Uterus (tissue), 4 donors: ENCODE measurements around the gene LYPD3. TPM values are rescaled to one million over a fixed set of nuclear protein-coding genes. Genes with fewer than 3 reads are reported as not detected.

Experiments
- DNase-seq, 2 donors: peaks; one replicate each; pipeline ENCODE4 v3.0.0-alpha.2; 2019 to 2020
- H3K27ac ChIP-seq, 2 donors: fragments of 200-600 bp; sonication (generic); 1 replicate in 1 of 2; 2 replicates in 1 of 2; pipeline ENCODE4 v1.5.1; 2016 to 2018
- H3K27me3 ChIP-seq, 2 donors: fragments of 200-600 bp; sonication (generic); one replicate each; pipeline ENCODE4 v1.5.1; 2018 to 2019; ENCODE audit warnings: control low read depth in 1 of 2
- H3K36me3 ChIP-seq, 2 donors: fragments of 200-600 bp; sonication (generic); one replicate each; pipeline ENCODE4 v1.5.1; 2019; ENCODE audit warnings: control low read depth in 1 of 2
- H3K4me1 ChIP-seq, 2 donors: fragments of 200-600 bp; sonication (generic); one replicate each; pipeline ENCODE4 v1.5.1; 2018 to 2019; ENCODE audit warnings: control low read depth in 1 of 2
- H3K4me3 ChIP-seq, 2 donors: fragments of 200-600 bp; sonication (generic); 1 replicate in 1 of 2; 2 replicates in 1 of 2; pipeline ENCODE4 v1.5.1; 2018 to 2019; ENCODE audit warnings: mild to moderate bottlenecking in 1 of 2
- H3K9me3 ChIP-seq, 2 donors: fragments of 200-600 bp; sonication (generic); one replicate each; pipeline ENCODE4 v1.5.1; 2019; ENCODE audit warnings: control low read depth in 1 of 2
- POLR2A ChIP-seq, 2 donors: fragments of 450-650 bp; IDR thresholded peaks; one replicate each; pipeline ENCODE4 v1.6.1; 2016; ENCODE audit warnings: antibody characterized with exemption in 2 of 2, mild to moderate bottlenecking in 1 of 2, moderate library complexity in 1 of 2
- intact Hi-C: fragments of 100-400 bp; cut with DNase I; formaldehyde crosslinking; loops from one replicate; pipeline ENCODE4 v1.15.1; 2023; ENCODE audit warnings: low total_unique reads
- total RNA-seq, 4 donors: library from RNA; depleted of rRNA in 3 of 4; stranded (reverse); fragments of >200 nt in 3 of 4; gene quantifications; one replicate each; pipeline versions ENCODE4 v1.1.0 to v1.2.4, GENCODE V29; 2014 to 2023
- TF ChIP-seq, protein P1 (sequence below), 4 experiments: fragments of 200-600 bp in 2 of 4; fragments of 450-650 bp in 2 of 4; sonication (generic) in 2 of 4; IDR thresholded peaks; one replicate each; pipeline ENCODE4 v1.5.1; 2016 to 2019; ENCODE audit warnings: antibody characterized with exemption in 4 of 4, mild to moderate bottlenecking in 2 of 4, moderate library complexity in 1 of 4
- donor health status: DM: yes; HTN: yes; CAD: no.

Gene LYPD3
- total RNA-seq, 4 donors from 2014 or later = 0.28 to 2.4 TPM; not detected in 2

DNA sequence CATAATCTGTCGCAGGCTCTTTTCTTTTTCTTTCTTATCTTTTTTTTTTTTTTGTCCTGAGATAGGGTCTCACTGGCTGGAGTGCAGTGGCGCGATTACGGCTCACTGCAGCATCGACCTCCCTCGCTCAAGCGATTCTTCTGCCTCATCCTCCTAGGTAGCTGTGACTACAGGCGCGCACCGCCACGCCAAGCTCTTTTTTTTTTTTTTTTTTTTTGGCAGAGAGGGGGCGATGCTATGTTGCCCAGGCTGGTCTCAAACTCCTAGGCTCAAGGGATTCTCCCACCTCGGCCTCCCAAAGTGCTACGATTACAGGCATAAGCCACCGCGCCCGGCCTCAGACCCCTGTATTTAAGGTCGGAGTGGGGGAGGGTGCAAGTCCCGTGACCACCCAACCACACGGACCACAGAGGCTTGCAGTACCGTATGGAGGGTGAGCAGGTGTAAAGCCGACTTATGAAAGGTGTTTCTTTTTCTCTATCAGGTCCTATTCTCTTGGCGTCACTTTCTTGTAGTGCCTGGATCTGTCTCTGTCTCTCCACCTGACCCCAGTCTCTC lies 37.1 kb upstream of the LYPD3 start:
- Histone ChIP-seq H3K27ac (no peak overlapping the region), H3K4me3 (peak overlapping the region in 1 of 2 donors; percentile 93), H3K4me1 (no peaks in the 10 kb centered on the region), H3K36me3 (no peaks in the 10 kb centered on the region), H3K27me3 (no peaks in the 10 kb centered on the region), H3K9me3 (no peaks in the 10 kb centered on the region)
- TF ChIP-seq, protein P1, sequence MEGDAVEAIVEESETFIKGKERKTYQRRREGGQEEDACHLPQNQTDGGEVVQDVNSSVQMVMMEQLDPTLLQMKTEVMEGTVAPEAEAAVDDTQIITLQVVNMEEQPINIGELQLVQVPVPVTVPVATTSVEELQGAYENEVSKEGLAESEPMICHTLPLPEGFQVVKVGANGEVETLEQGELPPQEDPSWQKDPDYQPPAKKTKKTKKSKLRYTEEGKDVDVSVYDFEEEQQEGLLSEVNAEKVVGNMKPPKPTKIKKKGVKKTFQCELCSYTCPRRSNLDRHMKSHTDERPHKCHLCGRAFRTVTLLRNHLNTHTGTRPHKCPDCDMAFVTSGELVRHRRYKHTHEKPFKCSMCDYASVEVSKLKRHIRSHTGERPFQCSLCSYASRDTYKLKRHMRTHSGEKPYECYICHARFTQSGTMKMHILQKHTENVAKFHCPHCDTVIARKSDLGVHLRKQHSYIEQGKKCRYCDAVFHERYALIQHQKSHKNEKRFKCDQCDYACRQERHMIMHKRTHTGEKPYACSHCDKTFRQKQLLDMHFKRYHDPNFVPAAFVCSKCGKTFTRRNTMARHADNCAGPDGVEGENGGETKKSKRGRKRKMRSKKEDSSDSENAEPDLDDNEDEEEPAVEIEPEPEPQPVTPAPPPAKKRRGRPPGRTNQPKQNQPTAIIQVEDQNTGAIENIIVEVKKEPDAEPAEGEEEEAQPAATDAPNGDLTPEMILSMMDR (IDR thresholded peaks at IDR 0.05) = no peak
- no peak for TF ChIP-seq POLR2A (IDR thresholded peaks at IDR 0.05)
- DNase-seq = no peak
- intact Hi-C loops = no loop called here

DNA sequence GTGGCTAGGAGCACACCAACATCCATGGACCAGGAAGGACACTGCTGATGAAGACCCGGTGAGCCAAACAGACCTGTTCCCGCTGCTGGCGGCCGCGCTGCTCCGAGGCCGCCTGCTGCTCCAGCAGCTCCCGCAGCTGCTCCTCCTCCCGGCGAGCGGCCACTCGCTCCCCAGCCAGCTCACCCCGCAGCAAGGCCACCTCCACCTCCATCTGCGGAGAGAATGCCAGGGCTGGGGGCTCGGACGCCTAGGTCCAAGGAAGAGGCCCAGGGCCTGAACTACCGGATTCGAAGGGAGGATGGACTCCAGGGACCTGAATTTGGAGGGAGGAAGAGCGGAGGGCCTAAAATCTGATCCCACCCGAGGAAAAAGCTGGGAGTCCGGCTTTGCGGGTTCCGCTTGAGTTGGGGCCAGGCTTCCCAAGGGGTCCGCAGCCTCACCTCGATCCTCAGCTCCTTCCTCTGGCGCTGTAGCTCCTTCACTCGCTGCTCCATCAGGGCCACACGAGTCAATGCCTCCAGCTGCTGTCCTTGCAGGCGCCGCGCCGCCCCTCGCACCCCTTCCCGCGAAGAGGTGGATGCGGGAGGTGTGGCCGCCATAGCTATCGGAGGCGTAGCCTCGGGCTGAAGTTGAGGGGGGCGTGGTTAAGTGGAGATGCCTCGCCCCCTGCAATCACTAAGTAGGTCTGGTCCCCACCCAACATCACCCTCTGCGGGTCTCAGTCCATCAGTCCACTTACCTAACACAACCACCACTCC lies 36.4 kb upstream of the LYPD3 start:
- Histone ChIP-seq H3K36me3 (no peaks in the 10 kb centered on the region), H3K9me3 (no peaks in the 10 kb centered on the region), H3K4me3 (no peak overlapping the region), H3K27me3 (no peaks in the 10 kb centered on the region), H3K4me1 (no peaks in the 10 kb centered on the region), H3K27ac (no peak overlapping the region)
- TF ChIP-seq POLR2A (IDR thresholded peaks at IDR 0.05) = no peak
- intact Hi-C loops = no loop called here
- DNase-seq = peak in 1 of 2 donors; percentile 21

DNA sequence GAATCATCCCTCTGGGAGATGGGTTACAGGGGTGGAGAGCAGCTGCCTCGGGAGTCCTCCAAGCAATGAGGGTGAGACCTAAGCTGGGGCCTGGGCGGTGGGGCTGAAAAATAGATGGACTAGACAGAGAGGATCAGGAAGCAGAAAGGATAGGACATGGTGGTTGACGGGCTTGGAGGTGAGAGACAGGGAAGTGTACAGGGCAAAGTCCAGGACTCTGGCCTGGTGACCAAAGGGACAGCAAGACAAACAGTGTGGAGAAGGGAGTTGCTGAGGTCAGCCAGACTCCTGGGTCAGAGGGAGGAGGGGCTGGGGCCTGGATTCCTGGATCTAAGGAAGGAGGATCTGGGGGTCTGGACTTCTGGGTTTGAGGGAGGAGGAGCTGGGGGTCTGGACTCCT lies 33.6 kb upstream of the LYPD3 start:
- Histone ChIP-seq H3K4me1 (no peaks in the 10 kb centered on the region), H3K27me3 (no peaks in the 10 kb centered on the region), H3K4me3 (no peak overlapping the region), H3K27ac (no peak overlapping the region), H3K9me3 (no peaks in the 10 kb centered on the region), H3K36me3 (no peaks in the 10 kb centered on the region)
- TF ChIP-seq, protein P1 (IDR thresholded peaks at IDR 0.05) = no peak
- TF ChIP-seq POLR2A (IDR thresholded peaks at IDR 0.05) = no peak
- DNase-seq = no peak
- intact Hi-C loops = no loop called here

DNA sequence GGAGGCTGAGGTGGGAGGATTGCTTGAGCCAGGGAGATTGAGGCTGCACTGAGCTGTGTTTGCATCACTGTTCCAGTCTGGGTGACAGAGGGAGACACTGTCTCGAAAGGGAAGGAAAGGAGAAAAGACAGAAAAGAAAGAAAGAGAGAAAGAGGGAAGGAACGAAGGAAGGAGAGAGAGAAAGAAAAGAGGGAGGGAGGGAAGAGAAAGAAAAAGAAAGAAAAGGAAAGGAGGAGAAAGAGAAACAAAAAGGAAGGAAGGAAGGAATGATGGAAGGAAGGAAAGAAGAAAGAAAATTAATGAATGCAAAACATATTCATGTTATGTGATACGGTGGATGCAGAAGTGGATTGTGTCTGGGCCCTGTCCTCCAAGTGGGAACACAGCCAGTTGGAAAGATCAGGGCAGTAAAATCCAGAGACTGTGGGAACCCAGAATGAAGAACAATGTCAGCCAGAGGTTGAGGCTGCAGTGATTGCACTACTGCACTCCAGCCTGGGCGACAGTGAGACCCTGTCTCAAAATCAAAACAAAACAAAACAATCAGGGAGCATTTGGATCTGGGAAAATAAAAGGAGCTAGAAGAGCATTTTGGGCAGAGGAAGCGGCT lies 32.9 kb upstream of the LYPD3 start:
- intact Hi-C loops = no loop called here
- Histone ChIP-seq H3K4me1 (no peaks in the 10 kb centered on the region), H3K36me3 (no peaks in the 10 kb centered on the region), H3K4me3 (no peak overlapping the region), H3K9me3 (no peaks in the 10 kb centered on the region), H3K27ac (no peak overlapping the region), H3K27me3 (no peaks in the 10 kb centered on the region)
- TF ChIP-seq, protein P1 (IDR thresholded peaks at IDR 0.05) = no peak
- TF ChIP-seq POLR2A (IDR thresholded peaks at IDR 0.05) = no peak
- DNase-seq = no peak

DNA sequence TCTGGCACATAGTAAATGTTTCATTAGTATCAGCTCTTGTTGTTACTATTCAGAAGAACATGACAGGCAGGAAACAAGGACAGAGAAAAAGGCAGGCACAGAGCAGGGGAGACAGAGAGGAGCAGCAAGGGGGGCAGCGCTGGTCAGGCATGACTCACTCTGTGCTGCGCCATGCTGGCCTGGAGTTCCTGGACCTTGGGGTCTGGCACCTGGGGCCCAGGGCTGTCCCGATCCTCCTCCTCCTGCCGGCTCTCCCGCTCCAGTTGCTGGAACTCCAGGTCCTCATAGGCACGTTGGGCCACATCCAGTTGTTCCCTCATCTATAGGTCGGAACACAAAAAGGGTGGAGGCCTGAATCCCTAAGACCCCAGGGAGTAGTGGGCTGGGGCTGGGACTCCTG lies 31.6 kb upstream of the LYPD3 start:
- Histone ChIP-seq H3K27ac (no peak overlapping the region), H3K27me3 (no peaks in the 10 kb centered on the region), H3K36me3 (no peaks in the 10 kb centered on the region), H3K9me3 (no peaks in the 10 kb centered on the region), H3K4me1 (no peaks in the 10 kb centered on the region), H3K4me3 (no peak overlapping the region)
- no peak for DNase-seq
- intact Hi-C loops = no loop called here
- TF ChIP-seq POLR2A (IDR thresholded peaks at IDR 0.05) = no peak
- TF ChIP-seq, protein P1 (IDR thresholded peaks at IDR 0.05) = no peak
